Left renal cortex interstitium (tissue), 4 donors: ENCODE data around the gene IGSF23. TPM values are rescaled to one million over a fixed set of nuclear protein-coding genes. Genes with fewer than 3 reads are reported as not detected.
A peak's percentile ranks its signal among the peaks of the same experiment; 100 is the strongest.

Source experiments
- DNase-seq, 4 donors: peaks; one replicate each; pipeline ENCODE4 v3.0.0-alpha.2; 2013; ENCODE audit warnings: low read depth in 4 of 4, low spot score in 2 of 4, missing footprints in 1 of 4
- polyA plus RNA-seq, 4 donors: library from polyadenylated mRNA; unstranded; fragments of 120-200 nt; gene quantifications; one replicate each; pipeline ENCODE4 v1.2.1, GENCODE V29; 2013; ENCODE audit not compliant: insufficient read length in 4 of 4

IGSF23 gene
- polyA plus RNA-seq, 4 donors, result 0.99 to 1.7 (median 1.4) TPM

- no peak for DNase-seq
Measured at GRCh38 chr19:44635581-44636438, 22.4 kb downstream of the IGSF23 start.

GRCh38 chr19:44636439-44637389, 23.4 kb downstream of the IGSF23 start:
- no peak for DNase-seq

- DNase-seq, result no peak
Measured at GRCh38 chr19:44637390-44637764, 24.0 kb downstream of the IGSF23 start.

GRCh38 chr19:44640518-44640917, 27.2 kb downstream of the IGSF23 start:
- no peak for DNase-seq

GRCh38 chr19:44641501-44642265, 28.3 kb downstream of the IGSF23 start:
- DNase-seq, result no peak

- DNase-seq, result no peak
Measured at GRCh38 chr19:44642377-44642776, 29.0 kb downstream of the IGSF23 start.

GRCh38 chr19:44643605-44644401, 30.4 kb downstream of the IGSF23 start, which contains the start of gene PVR:
Gene PVR, plus strand, starts transcription at chr19:44643910. Its CDS starts 187 bp downstream, at chr19:44644097.
- DNase-seq, result peak; percentile 27 to 56 (median 51)

- peak in 1 of 4 donors; percentile 39 for DNase-seq
Measured at GRCh38 chr19:44644402-44645016, 31.1 kb downstream of the IGSF23 start.

GRCh38 chr19:44645407-44646048, 32.2 kb downstream of the IGSF23 start:
- no peak for DNase-seq

GRCh38 chr19:44646049-44646416, 32.7 kb downstream of the IGSF23 start:
- no peak for DNase-seq

GRCh38 chr19:44647144-44647543, 33.8 kb downstream of the IGSF23 start:
- DNase-seq, result no peak

GRCh38 chr19:44648631-44649251, 35.4 kb downstream of the IGSF23 start:
- DNase-seq, result peak in 1 of 4 donors; percentile 32

GRCh38 chr19:44649578-44650145, 36.3 kb downstream of the IGSF23 start:
- no peak for DNase-seq

GRCh38 chr19:44653343-44653742, 40.0 kb downstream of the IGSF23 start:
- DNase-seq, result no peak

GRCh38 chr19:44653977-44654774, 40.8 kb downstream of the IGSF23 start:
- DNase-seq, result no peak

- no peak for DNase-seq
Measured at GRCh38 chr19:44657211-44657921, 44.0 kb downstream of the IGSF23 start.
